ENCODE measurements around the gene ZEB2. TPM values are rescaled to one million over a fixed set of nuclear protein-coding genes. Genes with fewer than 3 reads are reported as not detected.
A peak's percentile ranks its signal among the peaks of the same experiment; 100 is the strongest.

ZEB2 gene
- total RNA-seq, 4 donors from 2014 or later: 21.7 to 52.1 (median 37.9) TPM

DNA sequence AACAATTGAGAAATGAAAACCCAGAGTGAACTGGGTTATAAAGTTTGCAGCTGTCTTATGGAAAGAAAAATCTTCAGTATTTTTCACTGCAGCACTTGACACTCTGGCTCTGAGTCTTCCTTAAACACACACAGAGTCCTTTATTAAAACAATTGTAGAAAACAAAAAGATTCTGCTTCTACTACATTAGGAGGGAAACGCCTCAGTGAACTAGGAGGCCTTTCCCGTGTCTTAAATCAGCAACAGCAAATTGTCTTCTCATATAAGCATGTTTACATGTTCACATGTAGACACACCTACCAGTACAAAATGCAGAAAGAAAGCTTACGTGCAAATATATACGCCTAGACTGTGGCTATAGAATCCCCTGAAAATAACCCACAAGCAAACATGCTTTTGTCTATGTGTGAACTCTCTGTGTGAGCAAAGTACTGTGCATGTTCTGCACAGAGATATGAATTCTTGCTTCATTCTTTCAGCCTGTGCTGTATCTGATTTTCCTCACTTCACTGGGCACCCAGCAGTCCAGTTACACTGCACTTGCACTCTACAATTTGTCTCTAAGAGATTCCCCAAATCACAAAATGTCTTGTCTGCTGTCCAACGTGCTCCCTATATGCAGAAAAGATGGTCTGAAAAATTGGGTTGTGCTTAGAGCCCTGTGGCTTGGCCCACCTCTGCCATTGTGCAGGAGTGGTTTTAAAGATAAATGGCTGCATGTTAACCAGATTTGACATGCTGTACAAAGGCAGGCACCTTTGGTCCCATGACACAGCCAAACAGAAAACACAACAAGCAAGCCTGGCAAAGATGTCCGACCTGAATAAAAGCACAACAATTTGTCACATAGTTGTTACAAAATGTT is 24.5 kb downstream of the ZEB2 start:
- 44 to 50% methylated on average over 6 of the region's 6 CpGs for WGBS, 2 donors
- Histone ChIP-seq H3K27me3 (no peaks in the 10 kb centered on the region), H3K9me3 (no peaks in the 10 kb centered on the region), H3K27ac (peak overlapping the region in 1 of 3 donors; percentile 24), H3K36me3 (no peaks in the 10 kb centered on the region), H3K4me1 (peaks cover 15 to 16% of the 10 kb centered on the region in 2 donors), H3K4me3 (replicated peaks in 1 of 3) (no peak overlapping the region)
- TF ChIP-seq, protein P1, sequence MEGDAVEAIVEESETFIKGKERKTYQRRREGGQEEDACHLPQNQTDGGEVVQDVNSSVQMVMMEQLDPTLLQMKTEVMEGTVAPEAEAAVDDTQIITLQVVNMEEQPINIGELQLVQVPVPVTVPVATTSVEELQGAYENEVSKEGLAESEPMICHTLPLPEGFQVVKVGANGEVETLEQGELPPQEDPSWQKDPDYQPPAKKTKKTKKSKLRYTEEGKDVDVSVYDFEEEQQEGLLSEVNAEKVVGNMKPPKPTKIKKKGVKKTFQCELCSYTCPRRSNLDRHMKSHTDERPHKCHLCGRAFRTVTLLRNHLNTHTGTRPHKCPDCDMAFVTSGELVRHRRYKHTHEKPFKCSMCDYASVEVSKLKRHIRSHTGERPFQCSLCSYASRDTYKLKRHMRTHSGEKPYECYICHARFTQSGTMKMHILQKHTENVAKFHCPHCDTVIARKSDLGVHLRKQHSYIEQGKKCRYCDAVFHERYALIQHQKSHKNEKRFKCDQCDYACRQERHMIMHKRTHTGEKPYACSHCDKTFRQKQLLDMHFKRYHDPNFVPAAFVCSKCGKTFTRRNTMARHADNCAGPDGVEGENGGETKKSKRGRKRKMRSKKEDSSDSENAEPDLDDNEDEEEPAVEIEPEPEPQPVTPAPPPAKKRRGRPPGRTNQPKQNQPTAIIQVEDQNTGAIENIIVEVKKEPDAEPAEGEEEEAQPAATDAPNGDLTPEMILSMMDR (IDR thresholded peaks at IDR 0.05): no peak
- no peak for TF ChIP-seq POLR2A (IDR thresholded peaks at IDR 0.05)
- intact Hi-C loops (cut with DNase I): no loop called here
- peak in 1 of 2 donors; percentile 11 for DNase-seq

DNA sequence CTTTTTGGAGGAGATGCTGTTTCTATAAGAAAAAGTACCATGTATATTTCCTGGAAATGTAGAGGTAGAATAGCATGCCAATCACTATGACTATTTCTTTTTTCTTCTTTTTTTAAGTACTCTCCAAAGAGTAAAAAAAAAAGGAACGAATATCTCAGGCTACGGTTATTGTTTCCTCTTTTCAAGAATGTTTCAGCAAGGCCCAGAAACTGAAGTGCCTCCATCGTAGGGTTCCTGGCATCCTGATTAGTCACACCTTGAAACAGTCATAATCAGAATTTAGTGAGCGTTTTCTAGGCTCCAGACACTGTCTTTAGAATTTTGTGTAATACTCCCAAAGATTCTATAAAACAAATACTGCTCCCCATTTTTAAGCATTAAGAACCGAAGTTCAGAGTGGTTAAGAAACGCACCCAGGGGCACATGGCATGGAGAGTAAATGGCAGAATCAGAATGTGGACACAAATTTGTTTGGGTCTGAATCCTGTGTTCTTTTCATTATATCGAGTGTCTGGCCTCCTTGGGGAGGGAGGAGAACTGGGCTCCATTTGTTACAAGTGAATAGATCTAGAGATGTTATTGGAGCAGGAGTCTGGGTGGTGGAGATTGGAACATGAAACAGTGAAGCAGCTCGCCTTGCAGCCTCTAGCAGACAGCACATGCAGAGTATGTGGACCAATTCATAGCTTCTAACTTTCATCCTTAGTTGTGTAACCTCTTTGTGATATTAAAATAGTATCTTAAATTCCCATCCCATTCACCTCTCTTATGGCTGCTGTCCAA is 26.7 kb downstream of the ZEB2 start:
- intact Hi-C loops (cut with DNase I): no loop called here
- Histone ChIP-seq H3K4me3 (replicated peaks in 1 of 3) (no peak overlapping the region), H3K4me1 (peaks cover 25 to 27% of the 10 kb centered on the region in 2 donors), H3K36me3 (no peaks in the 10 kb centered on the region), H3K27me3 (no peaks in the 10 kb centered on the region), H3K9me3 (no peaks in the 10 kb centered on the region), H3K27ac (no peak overlapping the region)
- TF ChIP-seq, protein P1 (IDR thresholded peaks at IDR 0.05): no peak
- no peak for TF ChIP-seq POLR2A (IDR thresholded peaks at IDR 0.05)
- WGBS, 2 donors: 56 to 68% methylated on average over 8 of the region's 8 CpGs
- peak in 1 of 2 donors; percentile 1 for DNase-seq

DNA sequence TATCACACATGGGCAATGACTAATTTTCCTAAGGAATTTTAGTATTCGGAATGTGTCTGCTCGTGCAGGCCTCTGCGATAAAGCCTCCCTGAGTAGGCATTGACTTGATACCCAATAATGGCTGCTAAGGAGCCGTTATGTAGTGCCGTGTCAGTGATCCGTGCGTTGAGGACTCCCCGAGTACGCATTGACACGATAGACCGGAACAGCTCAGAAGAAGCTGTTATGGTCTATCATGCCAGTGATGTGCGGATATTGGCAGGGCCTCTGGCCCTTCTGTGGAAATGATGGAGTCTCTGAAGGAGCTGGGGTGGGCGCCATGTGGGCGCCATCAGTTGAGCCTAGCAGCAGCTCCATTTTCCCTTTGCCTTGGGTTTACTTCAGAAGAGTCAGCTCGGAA is 29.1 kb downstream of the ZEB2 start:
- TF ChIP-seq, protein P1 (IDR thresholded peaks at IDR 0.05): no peak
- no peak for TF ChIP-seq POLR2A (IDR thresholded peaks at IDR 0.05)
- no peaks in the 10 kb centered on the region for H3K9me3 ChIP-seq
- peaks cover 23 to 26% of the 10 kb centered on the region in 2 donors for H3K4me1 ChIP-seq

DNA sequence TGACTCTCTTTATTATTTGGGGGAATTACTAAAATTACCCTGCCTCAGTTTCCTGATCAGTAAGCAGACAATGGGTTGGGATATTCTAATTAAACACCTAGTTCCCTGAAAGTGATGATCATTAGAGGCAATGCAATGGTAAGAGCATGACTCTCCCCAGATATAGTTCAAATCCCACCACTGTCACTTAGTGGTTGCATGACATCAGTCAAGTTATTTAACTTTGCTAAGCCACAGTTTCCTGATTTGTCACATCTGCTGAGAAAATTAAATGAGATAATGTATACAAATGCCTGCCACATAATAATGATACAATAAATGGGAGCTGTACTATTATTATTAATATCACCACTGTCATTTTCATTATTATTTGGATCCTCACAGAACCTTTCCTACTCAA is 29.9 kb downstream of the ZEB2 start:
- intact Hi-C loops (cut with DNase I): no loop called here

More for the DNA sequence above, 29.1 kb downstream of the ZEB2 start:
- Histone ChIP-seq H3K27ac (no peak overlapping the region), H3K36me3 (no peaks in the 10 kb centered on the region), H3K27me3 (no peaks in the 10 kb centered on the region), H3K4me3 (replicated peaks in 1 of 3) (no peak overlapping the region)
- 87 to 94% methylated on average over 14 to 15 of the region's 15 CpGs for WGBS, 2 donors
- no peak for DNase-seq
- intact Hi-C loops (cut with DNase I): no loop called here

More for the DNA sequence above, 29.9 kb downstream of the ZEB2 start:
- DNase-seq: no peak
- no peaks in the 10 kb centered on the region for H3K9me3 ChIP-seq
- H3K27ac ChIP-seq: no peak overlapping the region
- no peak for TF ChIP-seq POLR2A (IDR thresholded peaks at IDR 0.05)
- TF ChIP-seq, protein P1 (IDR thresholded peaks at IDR 0.05): no peak
- no peaks in the 10 kb centered on the region for H3K27me3 ChIP-seq
- H3K4me3 ChIP-seq (replicated peaks in 1 of 3): no peak overlapping the region
- H3K4me1 ChIP-seq: peaks cover 19 to 20% of the 10 kb centered on the region in 2 donors
- no peaks in the 10 kb centered on the region for H3K36me3 ChIP-seq

Data from thyroid gland (tissue), 4 donors.